ENCODE measurements around the gene LYL1.

The LYL1 gene

DNA sequence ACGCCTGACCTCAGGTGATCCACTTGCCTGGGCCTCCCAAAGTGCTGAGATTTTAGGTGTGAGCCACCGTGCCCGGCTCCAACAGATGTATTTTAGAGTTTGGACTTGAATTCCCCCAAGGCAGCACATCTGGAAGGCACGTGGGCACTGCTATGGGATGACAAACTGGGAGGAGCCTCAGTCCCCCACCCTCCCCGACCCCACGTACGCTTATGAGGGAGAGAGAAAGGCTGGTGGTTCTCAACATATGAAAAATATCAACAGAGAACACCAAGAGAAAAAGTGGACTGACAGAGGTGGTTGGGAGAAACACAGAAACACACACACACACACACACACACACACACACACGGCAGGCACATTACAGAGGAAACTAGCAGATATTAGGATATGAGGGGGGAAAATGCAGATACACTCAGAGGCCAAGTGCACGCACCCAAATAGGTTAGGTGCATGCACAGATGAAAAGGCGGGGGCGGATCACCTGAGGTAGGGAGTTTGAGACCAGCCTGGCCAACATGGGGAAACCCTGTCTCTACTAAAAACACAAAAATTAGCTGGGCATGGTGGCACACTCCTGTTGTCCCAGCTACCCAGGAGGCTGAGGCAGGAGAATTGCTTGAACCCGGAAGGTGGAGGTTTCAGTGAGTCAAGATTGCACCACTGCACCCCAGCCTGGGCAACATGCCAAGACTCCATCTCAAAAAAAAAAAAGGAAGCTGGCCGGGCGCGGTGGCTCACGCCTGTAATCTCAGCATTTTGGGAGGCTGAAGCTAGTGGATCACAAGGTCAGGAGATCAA lies 44.3 kb upstream of the LYL1 start:
- TF ChIP-seq ZNF274 (IDR thresholded peaks at IDR 0.05; ENCODE audit: low read depth, low read length) (no peak), YY1 (IDR thresholded peaks at IDR 0.05; ENCODE audit: insufficient read depth, insufficient read length) (no peak), SUZ12 (IDR thresholded peaks at IDR 0.05; ENCODE audit: extremely low read depth, insufficient read depth, insufficient read length) (no peak)
- Histone ChIP-seq H3K9ac (ENCODE audit: insufficient read length, low read depth) (no peak overlapping the region), H3K27me3 (ENCODE audit: insufficient read depth, insufficient read length) (no peaks in the 10 kb centered on the region), H3K9me3 (ENCODE audit: insufficient read depth, low read length) (no peaks in the 10 kb centered on the region), H3K4me3 (ENCODE audit: insufficient read length, low read depth) (no peak overlapping the region), H3K4me1 (ENCODE audit: insufficient read depth, insufficient read length) (peaks cover 3% of the 10 kb centered on the region), H3K36me3 (ENCODE audit: insufficient read depth, insufficient read length, low read length) (peaks cover 17% of the 10 kb centered on the region)
- DNase-seq (ENCODE audit: low read depth, low spot score) = no peak

DNA sequence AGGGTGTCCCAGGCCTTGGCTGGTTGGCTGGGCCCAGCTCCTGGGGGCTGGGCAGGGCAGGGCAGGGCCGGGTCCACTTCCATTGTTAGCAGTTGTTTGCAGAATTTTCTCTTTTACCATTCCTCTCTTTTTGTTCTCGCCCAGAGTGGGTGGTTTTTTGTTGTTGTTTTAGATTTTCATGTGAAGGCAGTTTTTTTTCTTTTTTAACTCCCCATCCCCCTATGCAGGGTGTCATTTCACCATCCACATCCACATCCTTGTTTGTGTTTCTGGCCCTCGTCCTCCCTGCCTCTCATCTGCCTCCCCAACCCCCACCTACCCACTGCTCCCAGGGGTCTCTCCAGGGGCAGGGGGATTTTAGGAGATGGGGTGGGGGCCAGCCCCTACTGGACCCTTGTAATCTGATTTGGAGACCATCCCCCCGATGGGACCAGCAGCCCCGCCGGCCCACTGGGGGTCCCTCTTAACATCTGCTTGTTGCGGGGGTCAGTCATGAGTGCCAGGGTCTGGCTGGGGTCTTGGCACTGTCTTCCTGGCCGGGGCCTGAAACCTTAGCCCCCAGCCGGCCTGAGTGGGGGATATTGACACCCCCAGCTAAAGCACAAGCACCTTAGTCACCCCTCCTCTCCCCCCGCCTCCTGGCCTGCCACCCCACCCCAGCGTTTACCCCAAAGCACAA lies 37.1 kb upstream of the LYL1 start:
- Histone ChIP-seq H3K9ac (ENCODE audit: insufficient read length, low read depth) (no peak overlapping the region), H3K36me3 (ENCODE audit: insufficient read depth, insufficient read length, low read length) (peaks cover 57% of the 10 kb centered on the region), H3K9me3 (ENCODE audit: insufficient read depth, low read length) (no peaks in the 10 kb centered on the region), H3K4me1 (ENCODE audit: insufficient read depth, insufficient read length) (peaks cover 15% of the 10 kb centered on the region), H3K4me3 (ENCODE audit: insufficient read length, low read depth) (no peak overlapping the region), H3K27me3 (ENCODE audit: insufficient read depth, insufficient read length) (no peaks in the 10 kb centered on the region)
- DNase-seq (ENCODE audit: low read depth, low spot score) = no peak
- TF ChIP-seq ZNF274 (IDR thresholded peaks at IDR 0.05; ENCODE audit: low read depth, low read length) (no peak), YY1 (IDR thresholded peaks at IDR 0.05; ENCODE audit: insufficient read depth, insufficient read length) (no peak), SUZ12 (IDR thresholded peaks at IDR 0.05; ENCODE audit: extremely low read depth, insufficient read depth, insufficient read length) (no peak)

- TF ChIP-seq YY1 (IDR thresholded peaks at IDR 0.05; ENCODE audit: insufficient read depth, insufficient read length) (no peak), ZNF274 (IDR thresholded peaks at IDR 0.05; ENCODE audit: low read depth, low read length) (no peak), SUZ12 (IDR thresholded peaks at IDR 0.05; ENCODE audit: extremely low read depth, insufficient read depth, insufficient read length) (no peak)
- Histone ChIP-seq H3K27me3 (ENCODE audit: insufficient read depth, insufficient read length) (no peaks in the 10 kb centered on the region), H3K4me1 (ENCODE audit: insufficient read depth, insufficient read length) (peaks cover 15% of the 10 kb centered on the region), H3K36me3 (ENCODE audit: insufficient read depth, insufficient read length, low read length) (peaks cover 57% of the 10 kb centered on the region), H3K4me3 (ENCODE audit: insufficient read length, low read depth) (no peak overlapping the region), H3K9me3 (ENCODE audit: insufficient read depth, low read length) (no peaks in the 10 kb centered on the region), H3K9ac (ENCODE audit: insufficient read length, low read depth) (no peak overlapping the region)
- no peak for DNase-seq (ENCODE audit: low read depth, low spot score)
These were observed 36.2 kb upstream of the LYL1 start for GRCh38 chr19:13138916-13139198.

DNA sequence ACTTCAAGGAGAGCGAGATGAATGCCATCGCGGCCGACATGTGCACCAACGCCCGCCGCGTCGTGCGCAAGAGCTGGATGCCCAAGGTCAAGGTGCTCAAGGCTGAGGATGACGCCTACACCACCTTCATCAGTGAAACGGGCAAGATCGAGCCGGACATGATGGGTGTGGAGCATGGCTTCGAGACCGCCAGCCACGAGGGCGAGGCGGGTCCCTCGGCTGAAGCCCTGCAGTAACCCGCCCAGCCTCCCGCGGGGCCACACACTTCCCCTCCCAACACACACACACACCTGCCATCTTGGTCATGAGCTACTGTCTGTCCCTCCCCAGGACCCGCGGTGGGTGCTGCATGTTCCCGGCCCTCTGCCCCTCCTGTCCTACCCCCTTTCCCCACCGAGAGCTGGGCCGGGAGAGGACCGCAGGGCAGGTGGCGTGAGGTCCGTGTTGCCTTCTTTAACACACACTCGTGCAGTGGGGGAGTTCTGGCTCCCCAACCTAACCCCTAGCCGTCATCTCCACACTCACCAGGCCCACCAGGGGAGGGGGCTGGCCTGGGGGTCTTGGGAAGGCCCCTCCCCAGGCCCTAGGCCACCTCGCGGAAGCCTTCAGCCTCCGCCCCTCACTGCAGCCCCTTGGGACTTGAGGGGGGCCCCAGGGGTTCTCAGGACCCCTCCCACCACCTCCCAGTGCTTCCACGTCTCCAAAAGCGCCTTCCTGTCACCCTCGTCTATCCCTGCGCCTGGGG lies 35.7 kb upstream of the LYL1 start:
- Histone ChIP-seq H3K4me3 (ENCODE audit: insufficient read length, low read depth) (no peak overlapping the region), H3K9me3 (ENCODE audit: insufficient read depth, low read length) (no peaks in the 10 kb centered on the region), H3K36me3 (ENCODE audit: insufficient read depth, insufficient read length, low read length) (peaks cover 60% of the 10 kb centered on the region), H3K27me3 (ENCODE audit: insufficient read depth, insufficient read length) (no peaks in the 10 kb centered on the region), H3K4me1 (ENCODE audit: insufficient read depth, insufficient read length) (peaks cover 15% of the 10 kb centered on the region), H3K9ac (ENCODE audit: insufficient read length, low read depth) (no peak overlapping the region)
- TF ChIP-seq YY1 (IDR thresholded peaks at IDR 0.05; ENCODE audit: insufficient read depth, insufficient read length) (no peak), SUZ12 (IDR thresholded peaks at IDR 0.05; ENCODE audit: extremely low read depth, insufficient read depth, insufficient read length) (no peak), ZNF274 (IDR thresholded peaks at IDR 0.05; ENCODE audit: low read depth, low read length) (no peak)
- DNase-seq (ENCODE audit: low read depth, low spot score) = no peak

DNA sequence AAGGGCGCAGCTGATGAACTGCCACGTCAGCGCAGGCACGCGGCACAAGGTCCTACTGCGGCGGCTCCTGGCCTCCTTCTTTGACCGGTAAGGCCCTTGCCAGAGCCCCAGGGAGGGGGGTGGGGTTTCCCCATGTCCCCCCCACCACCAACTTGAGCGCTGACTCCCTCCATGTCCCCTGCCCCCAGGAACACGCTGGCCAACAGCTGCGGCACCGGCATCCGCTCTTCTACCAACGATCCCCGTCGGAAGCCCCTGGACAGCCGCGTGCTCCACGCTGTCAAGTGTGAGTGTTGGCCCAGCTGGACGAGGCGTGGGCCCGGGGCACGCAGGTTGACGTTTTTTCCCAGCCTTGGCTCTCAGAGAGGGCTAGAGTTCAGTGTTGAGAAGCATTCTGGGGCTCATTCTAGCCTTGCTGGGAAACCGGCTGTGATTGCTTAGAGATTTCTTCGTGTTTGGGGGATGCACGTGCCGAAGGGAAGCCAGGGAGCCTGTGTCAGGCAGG lies 34.7 kb upstream of the LYL1 start:
- no peak overlapping the region for H3K9ac ChIP-seq (ENCODE audit: insufficient read length, low read depth)
- no peaks in the 10 kb centered on the region for H3K9me3 ChIP-seq (ENCODE audit: insufficient read depth, low read length)
- no peaks in the 10 kb centered on the region for H3K27me3 ChIP-seq (ENCODE audit: insufficient read depth, insufficient read length)
- H3K4me3 ChIP-seq (ENCODE audit: insufficient read length, low read depth) = no peak overlapping the region
- peaks cover 15% of the 10 kb centered on the region for H3K4me1 ChIP-seq (ENCODE audit: insufficient read depth, insufficient read length)
- H3K36me3 ChIP-seq (ENCODE audit: insufficient read depth, insufficient read length, low read length) = peaks cover 69% of the 10 kb centered on the region
- TF ChIP-seq ZNF274 (IDR thresholded peaks at IDR 0.05; ENCODE audit: low read depth, low read length) (no peak), SUZ12 (IDR thresholded peaks at IDR 0.05; ENCODE audit: extremely low read depth, insufficient read depth, insufficient read length) (no peak), YY1 (IDR thresholded peaks at IDR 0.05; ENCODE audit: insufficient read depth, insufficient read length) (no peak)
- no peak for DNase-seq (ENCODE audit: low read depth, low spot score)

GRCh38 chr19:13135068-13136062 lies 32.7 kb upstream of the LYL1 start:
- H3K4me3 ChIP-seq (ENCODE audit: insufficient read length, low read depth) = no peak overlapping the region
- H3K9ac ChIP-seq (ENCODE audit: insufficient read length, low read depth) = no peak overlapping the region
- DNase-seq (ENCODE audit: low read depth, low spot score) = no peak
- H3K36me3 ChIP-seq (ENCODE audit: insufficient read depth, insufficient read length, low read length) = peaks cover 84% of the 10 kb centered on the region
- no peaks in the 10 kb centered on the region for H3K27me3 ChIP-seq (ENCODE audit: insufficient read depth, insufficient read length)
- TF ChIP-seq SUZ12 (IDR thresholded peaks at IDR 0.05; ENCODE audit: extremely low read depth, insufficient read depth, insufficient read length) (no peak), YY1 (IDR thresholded peaks at IDR 0.05; ENCODE audit: insufficient read depth, insufficient read length) (no peak), ZNF274 (IDR thresholded peaks at IDR 0.05; ENCODE audit: low read depth, low read length) (no peak)
- H3K9me3 ChIP-seq (ENCODE audit: insufficient read depth, low read length) = no peaks in the 10 kb centered on the region
- H3K4me1 ChIP-seq (ENCODE audit: insufficient read depth, insufficient read length) = peaks cover 19% of the 10 kb centered on the region

Measured in NT2/D1 (cell line).